Measurements from ENCODE around the gene SSR4. TPM values are rescaled to one million over a fixed set of nuclear protein-coding genes. Genes with fewer than 3 reads are reported as not detected.
A peak's percentile ranks its signal among the peaks of the same experiment; 100 is the strongest.
"Not testable (repeated sequence)": the region's sequence is repeated elsewhere in the genome, so short reads cannot be mapped to it uniquely, and the experiment has no call there.

Gene SSR4
- total RNA-seq, 1 donor from 2014 or later = 150 TPM

DNA sequence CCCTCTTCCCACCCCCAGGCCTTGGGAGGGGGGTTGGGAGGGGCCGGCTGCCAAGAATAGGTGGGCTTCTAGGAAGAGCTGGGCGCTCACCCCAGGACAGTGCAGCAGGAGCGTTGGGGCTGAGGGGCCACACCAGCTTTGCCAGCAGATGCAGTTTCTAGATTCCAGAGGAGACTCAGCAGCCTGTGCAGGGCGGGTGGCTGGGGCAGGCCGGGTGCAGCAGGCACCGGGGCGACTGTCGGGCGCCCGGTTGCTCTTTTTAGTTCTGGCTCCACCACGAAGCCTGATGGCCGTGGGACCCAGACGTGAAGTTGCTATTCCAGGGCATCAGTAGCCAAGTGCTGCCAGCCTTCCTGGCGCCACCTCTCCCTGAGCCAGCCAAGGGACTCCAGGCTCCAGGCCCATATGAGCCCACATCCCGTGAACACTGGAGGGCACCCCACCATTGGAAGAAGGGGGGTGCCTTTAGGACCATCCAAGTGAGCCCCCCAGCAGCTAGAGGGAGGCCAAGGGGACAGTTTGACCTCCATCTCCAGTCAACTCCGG, 5.8 kb downstream of the SSR4 start:
- peak; percentile 64 for ATAC-seq
- no peak for DNase-seq (ENCODE audit: missing footprints)
- intact Hi-C loops (cut with DNase I) = no loop called here

DNA sequence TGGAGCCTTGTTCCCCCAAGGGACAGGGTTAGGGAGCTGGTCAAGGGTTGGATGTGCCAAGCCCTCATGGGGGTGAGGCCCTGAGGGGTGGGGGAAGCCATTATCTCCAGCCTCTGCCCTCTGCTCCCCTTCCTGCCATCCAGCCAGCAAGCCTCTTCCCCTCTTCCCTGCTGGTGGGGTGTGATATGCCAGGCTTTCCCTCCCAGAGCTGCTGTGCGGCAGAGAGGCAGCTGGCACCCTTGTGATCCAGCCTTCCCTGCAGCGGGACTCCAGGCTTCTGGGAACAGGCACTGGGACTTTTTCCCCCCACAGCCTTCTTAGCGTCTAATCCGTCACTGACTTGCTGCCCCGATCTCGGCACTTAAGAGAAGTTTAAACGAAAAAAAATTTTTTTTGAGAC, 6.3 kb downstream of the SSR4 start:
- intact Hi-C loops (cut with DNase I) = no loop called here
- ATAC-seq = peak; percentile 5
- no peak for DNase-seq (ENCODE audit: missing footprints)

DNA sequence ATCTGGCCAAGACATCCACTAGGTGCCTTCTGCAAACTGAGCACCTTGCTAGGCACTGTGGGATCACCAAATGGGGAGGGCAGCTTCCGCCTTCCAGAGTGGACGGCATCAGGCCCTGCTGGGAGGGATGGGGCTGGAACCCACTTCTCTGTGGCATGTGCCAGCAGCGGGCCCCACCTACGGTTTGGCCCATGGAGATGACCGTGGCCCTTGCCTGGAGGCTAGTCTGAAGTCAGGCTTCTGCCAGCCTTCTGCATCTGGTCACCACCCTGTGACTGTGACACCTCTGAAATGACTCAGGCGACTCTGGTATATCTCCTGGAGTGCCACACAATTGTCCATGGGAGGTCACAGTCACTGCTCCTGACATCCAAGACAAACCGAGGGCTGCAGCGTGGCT, 7.2 kb downstream of the SSR4 start:
- ATAC-seq = no peak
- intact Hi-C loops (cut with DNase I) = no loop called here
- DNase-seq (ENCODE audit: missing footprints) = no peak

DNA sequence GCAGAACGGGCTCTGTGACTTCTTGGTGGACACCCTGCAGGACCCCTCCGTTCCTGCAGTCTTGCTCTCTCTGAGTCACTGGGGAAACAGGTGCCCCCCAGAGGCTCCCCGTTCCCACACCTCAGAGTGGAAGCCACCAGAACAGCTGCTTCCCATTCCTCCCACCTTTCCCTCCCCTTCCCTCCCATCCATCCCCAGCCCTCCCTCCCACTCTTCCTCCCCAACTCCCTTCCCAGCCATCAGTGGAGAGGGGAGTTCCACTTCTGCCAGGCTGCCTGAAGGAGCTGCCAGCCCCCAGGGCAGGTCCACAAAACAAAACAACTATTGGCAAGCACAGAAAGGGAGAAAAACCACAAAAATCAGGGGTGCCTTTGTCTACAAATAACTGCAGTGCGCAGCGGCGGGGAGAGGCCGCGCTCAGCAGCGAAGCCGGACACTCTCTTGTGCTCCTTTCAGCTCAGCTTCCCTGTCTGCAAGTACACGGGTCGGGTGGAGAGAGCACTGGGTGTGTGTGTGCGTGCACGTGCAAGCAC, 8.1 kb downstream of the SSR4 start:
- DNase-seq (ENCODE audit: missing footprints) (no peak), ATAC-seq (no peak)
- intact Hi-C loops (cut with DNase I) = no loop called here

DNA sequence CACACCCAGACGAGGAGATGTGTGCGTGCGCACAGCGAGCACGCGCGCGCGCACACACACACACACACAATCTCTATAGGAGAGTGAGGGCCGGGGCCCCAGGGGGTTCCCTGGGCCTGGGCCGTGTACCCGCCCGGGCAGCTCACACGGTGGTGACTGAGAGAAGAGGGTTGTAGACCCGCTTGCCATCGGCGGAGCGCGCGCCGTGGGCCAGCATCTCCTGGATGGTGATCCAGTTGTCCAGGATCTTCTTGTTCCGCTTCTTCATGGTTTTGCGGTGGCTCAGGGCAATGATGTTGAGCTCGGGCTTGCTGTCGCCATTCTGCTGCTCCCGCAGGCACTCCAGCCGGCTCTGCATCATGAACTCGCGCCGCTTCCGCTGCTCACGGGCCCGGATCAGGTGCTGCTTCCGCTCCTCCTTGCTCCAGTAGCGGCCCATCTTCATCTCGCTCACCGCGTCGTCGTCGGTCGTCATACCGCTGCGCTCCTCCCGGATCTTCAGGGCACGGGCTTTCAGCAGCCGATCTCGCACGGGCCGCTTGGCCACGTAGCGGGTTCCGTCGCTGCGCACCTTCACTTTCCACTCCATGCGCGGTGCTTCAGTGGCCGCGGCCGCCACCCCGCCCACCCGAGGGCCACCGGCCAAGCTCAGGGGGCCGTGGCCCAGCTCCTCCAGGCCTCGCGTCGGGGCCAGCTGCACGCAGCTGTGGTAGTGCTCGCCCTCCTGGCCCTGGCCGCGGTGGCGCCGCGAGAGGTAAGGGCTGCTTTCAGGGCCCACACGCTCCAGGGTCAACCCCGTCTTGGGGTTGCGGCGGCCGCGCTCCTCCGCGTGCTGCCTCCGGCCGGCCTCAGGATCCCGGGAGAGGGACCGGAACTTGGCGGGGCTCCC, 9.0 kb downstream of the SSR4 start:
- intact Hi-C loops (cut with DNase I) = no loop called here
- DNase-seq (ENCODE audit: missing footprints) (no peak), ATAC-seq (no peak)

DNA sequence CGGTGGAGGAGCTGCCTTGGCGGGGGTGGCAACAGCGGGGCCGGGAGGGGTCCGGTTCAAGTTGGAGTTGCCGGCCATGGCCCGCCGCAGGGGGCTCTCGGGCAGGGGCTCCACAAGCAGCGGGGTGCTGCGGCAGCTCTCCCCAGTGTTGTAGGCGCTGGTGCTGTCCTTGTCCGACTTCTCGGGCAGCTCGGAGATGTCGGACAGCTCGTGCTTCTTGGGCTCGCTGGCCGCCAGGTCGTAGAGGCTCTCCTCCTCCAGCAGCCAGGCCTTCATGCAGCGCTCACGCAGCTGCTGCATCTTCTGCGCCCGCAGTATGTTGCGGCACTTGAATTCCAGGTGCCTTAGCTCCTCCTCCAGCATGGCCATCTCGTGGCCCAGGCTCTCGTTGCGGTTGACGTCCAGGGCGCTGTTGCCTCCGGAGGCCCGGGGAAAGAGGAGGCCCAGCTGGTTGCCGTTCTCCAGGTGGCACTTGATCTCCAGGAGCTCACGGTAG, 9.7 kb downstream of the SSR4 start:
- intact Hi-C loops (cut with DNase I) = no loop called here
- ATAC-seq (no peak), DNase-seq (ENCODE audit: missing footprints) (no peak)

DNA sequence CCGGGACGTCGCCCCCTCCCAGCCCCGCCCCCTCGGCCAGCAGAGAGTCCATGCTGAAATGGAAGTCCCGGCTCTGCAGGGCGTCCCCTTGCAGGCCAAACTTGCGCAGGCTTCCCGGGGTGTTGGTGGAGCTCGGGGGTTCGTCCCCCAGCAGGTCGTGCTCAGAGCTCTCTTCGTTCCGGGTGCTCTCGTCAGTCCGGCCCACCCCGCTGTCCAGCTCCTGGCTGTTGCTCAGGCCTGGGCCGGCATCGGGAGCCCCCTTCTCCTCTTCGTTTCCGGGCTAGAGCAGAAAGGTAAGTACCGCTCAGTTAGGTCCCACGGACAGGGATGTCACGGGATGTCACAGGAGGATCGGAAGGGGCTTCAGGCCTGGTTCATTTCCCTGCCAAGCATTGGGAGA, 10.2 kb downstream of the SSR4 start:
- DNase-seq (ENCODE audit: missing footprints) = no peak
- intact Hi-C loops (cut with DNase I) = no loop called here
- ATAC-seq = no peak

DNA sequence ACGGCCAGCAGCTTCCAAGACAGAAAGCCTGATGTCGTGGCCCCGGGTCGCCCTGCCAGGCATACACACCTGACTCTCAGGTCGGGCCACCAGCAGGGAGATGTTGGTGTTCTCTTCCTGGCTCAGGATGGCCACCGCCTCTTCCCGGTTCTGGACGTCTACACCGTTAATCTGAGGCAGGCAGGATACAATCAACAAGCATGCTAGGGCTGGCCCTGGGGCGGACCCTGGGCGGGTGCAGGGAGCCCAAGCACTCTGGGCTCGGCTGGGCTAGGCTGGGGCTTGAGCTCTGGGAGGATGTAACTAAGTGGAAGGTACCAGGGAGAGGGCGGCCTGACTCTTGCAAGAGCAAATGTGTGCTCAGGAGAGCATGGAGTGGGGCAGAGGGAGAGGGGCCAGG, 11.0 kb downstream of the SSR4 start:
- no peak for DNase-seq (ENCODE audit: missing footprints)
- ATAC-seq = no peak
- intact Hi-C loops (cut with DNase I) = no loop called here

DNA sequence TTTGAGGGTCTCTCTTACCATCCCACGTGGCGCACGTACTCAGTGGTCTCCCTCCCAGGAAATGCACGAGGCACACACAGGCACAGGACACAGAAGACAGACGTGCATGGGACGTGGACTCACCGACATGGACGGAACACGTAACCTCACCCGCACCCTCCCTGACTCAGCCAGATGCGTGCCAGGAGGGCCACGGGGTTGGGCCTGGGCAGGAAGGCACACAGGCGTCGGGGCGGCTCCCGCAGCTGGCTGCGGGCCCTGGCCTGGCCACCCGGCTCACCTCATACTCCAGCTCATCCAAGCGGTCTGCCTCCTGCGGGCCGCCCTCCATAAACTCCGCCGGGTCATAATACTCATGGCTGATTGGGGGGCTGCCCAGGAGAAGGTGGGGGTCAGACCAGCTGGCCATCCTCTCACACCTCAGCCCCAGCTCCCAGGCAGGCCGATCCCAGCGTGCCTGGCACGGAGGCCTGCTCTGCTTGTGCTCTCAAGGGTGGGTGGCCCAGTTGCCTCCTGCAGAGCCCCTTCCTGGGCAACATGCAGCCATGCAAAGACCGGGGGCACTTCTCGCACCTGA, 12.6 kb downstream of the SSR4 start:
- DNase-seq (ENCODE audit: missing footprints) (no peak), ATAC-seq (no peak)
- intact Hi-C loops (cut with DNase I) = no loop called here

DNA sequence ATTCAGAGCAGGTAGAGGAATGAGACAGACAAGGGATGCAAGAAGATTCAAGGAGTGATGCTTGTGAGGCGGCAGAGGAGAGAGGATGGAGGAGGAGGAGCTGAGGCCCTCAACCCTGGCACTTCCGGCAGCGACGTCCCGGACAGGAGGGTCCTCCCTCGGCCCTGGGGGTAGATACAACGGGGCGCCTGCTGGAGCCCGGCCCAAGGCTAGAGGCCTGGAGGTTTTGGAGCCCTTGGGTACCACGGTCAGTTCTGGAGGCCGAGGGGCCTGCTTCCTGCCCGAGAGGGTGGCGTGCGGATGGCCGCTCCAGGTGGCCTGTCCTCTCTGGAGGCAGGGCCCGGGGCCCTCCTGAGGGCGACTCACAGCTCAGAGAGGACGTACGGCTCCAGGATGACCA, 13.5 kb downstream of the SSR4 start:
- ATAC-seq (no peak), DNase-seq (ENCODE audit: missing footprints) (no peak)
- intact Hi-C loops (cut with DNase I) = no loop called here

DNA sequence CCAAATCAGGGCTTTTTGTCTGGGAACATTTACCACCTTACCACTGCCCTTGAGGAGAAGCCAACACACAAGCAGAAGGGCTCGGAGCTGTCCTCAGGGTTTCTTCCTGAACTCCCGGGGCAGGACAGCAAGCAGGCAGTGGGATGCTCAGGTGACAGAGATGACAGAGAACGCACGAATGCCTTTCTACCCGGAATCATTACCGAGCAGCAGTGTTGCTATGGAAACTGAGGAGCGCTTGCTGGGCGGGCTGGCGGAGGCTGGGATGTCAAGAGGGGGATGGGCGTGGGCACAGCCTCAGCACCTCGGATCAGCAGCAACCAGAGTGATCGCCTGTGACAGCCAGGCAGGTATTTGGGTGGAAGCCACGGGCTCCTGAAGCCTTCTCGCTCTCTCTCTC, 17.8 kb downstream of the SSR4 start:
- DNase-seq (ENCODE audit: missing footprints) (no peak), ATAC-seq (no peak)
- intact Hi-C loops (cut with DNase I) = no loop called here

DNA sequence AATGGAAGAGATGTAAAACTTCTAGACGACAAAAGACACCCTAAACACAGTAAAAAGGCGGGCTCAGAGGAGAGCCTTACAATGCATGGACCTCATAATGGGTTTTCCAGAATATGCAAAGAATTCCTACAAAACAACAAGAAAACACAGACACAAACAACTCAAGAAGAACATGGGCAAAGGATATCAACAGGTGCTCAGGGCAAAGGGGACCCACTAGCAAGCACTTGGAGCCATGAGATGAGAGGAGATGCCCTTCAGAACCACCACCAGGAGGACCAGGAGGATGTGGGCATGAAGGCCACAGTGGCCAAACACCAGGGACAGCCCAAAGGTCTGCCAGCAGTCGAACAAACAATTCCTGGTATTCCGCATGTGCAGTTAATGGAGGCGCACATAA, 18.7 kb downstream of the SSR4 start:
- DNase-seq (ENCODE audit: missing footprints) (no peak), ATAC-seq (no peak)
- intact Hi-C loops (cut with DNase I) = no loop called here

DNA sequence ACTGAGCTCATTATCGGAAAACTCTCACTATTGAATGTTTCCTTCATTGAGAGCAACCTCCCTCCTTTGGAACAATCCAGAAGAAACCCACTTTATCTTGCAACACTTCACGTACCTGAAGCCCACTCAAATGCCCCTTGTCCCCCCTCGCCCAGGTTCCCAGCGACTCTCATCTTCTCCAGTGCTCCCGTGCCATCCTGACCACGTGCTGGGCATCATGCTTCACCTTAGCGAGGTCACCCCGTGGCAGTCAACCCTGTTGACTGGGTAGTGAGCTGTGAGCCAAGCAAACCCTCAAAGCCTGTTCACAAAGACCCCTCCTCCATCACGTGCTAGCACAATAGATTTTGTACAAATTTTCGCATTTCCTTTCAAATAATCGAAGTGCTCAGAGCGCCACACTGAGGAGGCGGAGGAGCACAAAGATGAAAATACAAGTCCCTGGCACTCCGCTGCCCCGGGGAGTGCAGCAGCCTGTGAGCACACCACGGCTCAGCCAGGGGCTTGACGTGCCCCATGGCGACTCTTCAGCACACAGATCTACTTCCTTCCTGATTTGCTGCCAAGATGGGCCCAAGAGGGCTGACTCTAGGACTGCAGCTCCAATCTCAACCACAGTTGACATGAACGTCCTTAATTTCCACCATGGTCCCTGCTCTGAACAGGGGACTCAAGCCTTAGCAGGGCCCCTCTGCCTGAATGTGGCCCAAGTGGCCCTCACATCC, 20.3 kb downstream of the SSR4 start:
- no peak for DNase-seq (ENCODE audit: missing footprints)
- no peak for ATAC-seq

DNA sequence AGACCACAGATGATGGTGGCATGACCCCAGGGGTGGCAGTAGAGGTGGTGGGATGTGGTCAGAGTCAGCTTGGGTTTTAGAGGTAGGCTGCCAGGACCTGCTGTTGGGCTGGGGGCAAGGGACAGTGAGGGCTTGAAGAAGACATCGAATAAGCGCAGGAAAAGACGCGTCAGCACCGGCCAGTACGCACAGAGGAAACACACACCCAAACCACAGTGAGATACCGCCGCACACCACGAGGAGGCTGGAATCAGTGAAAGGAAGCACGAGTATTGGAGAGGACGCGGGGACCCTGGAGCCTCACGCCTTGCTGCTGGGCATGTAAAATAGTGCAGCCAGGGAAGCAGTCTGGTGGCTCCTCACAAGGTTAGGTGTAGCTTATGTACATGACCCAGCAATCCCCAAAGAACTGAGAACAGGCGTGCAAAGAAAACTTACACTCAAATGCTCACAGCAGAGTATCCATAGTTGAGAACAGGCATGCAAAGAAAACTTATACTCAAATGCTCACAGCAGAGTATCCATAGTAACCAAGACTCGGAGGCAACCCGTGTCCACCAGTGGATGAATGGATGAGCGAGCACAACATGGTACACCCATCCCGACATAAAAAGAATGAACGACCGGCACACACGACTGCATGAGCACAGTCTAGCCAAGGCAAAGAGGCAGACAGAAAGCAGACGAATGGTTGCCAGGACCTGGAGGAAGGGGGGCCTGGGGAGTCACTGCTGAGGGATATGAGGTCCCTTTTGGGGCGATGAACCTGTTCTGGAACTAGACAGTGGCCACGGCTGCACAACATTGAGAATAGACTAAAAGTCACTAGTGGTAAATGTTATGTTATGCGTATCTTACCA, 22.6 kb downstream of the SSR4 start:
- DNase-seq (ENCODE audit: missing footprints) = no peak
- intact Hi-C loops (cut with DNase I) = no loop called here
- no peak for ATAC-seq

More for the DNA sequence above, 20.3 kb downstream of the SSR4 start:
- intact Hi-C loops (cut with DNase I) = no loop called here

DNA sequence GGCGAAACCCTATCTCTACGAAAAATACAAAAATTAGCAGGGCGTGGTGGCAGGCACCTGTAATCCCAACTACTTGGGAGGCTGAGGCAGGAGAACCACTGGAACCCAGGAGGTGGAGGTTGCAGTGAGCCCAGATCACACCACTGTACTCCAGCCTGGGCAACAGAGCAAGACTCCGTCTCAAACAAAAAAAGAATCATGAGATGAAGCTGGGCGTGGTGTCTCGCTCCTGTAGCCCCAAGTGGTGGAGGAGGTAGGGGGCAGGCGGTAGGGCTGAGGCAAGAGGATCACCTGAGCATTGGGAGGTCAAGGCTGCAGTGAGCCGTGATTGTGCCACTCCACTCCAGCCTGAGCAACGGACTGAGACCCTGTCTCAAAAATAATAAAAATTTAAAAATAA, 23.6 kb downstream of the SSR4 start:
- intact Hi-C loops (cut with DNase I); DNase-seq (ENCODE audit: missing footprints); ATAC-seq: not testable (repeated sequence)

DNA sequence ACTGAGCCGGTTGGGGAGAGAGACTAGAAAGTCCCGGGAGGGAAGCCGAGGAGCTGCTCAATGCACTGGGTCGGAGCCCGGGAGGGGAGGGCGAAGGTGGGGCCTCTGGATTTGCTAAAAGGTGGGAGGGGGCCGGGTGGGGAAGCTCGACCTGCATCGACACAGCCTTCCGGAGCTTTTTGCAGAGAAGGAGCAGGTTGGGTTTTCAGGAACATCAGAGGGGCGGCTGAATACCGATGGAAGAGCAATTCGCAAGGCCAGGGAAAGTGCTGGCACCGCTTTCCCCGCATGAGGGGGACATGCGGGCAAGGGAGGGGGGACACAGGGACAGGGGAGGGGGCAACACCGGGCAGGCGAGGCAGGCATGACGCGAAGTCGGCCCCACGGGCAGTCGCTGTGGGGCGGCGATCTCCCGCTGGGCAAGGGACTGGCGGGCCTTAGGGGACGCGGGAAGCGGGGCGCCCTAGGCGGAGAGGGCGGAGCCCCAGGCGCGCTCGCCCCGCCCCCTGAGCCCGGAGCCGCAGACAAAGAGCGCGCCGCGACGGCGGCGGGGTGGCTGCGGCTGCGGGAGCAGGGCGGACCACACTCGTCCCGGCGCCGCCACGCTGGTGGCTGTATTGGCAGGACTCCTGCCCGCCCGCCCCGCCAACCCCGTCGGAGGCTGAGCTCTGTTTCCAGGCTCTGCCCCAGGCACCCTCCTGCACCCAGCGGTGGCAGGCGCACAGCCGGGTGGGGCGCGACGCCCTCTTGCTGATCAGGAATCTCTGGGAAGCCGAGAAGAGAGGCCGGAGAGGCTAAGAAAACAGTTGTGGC, 24.3 kb downstream of the SSR4 start:
- ATAC-seq = peak; percentile 62
- no peak for DNase-seq (ENCODE audit: missing footprints)
- intact Hi-C loops (cut with DNase I) = no loop called here

DNA sequence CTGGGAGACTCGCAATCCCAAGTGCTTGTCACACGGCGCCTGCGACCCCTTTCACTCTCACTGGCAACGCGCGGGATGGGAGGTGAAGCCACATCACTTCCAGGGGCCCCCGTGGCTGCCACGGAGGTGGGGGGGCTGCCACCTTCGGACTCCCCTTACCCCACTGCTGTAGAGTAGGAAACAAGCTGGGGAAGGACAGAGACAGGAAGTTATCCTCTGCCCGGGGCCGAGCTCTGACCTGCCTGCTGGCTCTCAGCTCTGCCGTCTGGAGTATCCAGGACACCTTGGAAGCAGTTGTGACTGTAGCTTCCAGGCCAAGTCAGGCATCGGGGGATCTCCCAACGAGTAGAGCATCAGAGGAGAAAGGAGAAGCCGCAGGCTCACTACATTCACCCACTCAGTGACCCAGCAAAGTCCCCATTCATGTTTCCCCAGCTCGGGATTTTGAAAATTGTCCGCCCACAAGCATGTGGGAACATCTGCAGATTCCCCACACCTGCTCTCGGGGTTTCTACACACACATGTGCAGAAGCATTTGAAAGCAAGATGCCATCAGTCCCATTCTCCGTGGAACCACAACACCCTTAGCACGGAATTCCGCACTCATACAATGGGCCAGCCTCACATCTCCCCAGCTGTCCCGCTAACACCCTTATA, 25.0 kb downstream of the SSR4 start:
- DNase-seq (ENCODE audit: missing footprints) (no peak), ATAC-seq (no peak)
- intact Hi-C loops (cut with DNase I) = no loop called here

Data from Right ventricle myocardium inferior (tissue), 1 donor.